Osteocyte (in vitro differentiated cells): ENCODE measurements around the gene ZNF292. TPM values are rescaled to one million over a fixed set of nuclear protein-coding genes. Genes with fewer than 3 reads are reported as not detected.
A peak's percentile ranks its signal among the peaks of the same experiment; 100 is the strongest.
"Not testable (repeated sequence)": the region's sequence is repeated elsewhere in the genome, so short reads cannot be mapped to it uniquely, and the experiment has no call there.

Experiments used
- DNase-seq: peaks from one replicate; pipeline ENCODE4 v3.0.0; 2021; ENCODE audit warnings: mixed read lengths; ENCODE audit not compliant: unreplicated experiment; ENCODE audit errors: extremely low spot score
- H3K27ac Mint-ChIP-seq: one replicate; pipeline ENCODE4 v1.8.0; 2021; ENCODE audit warnings: mild to moderate bottlenecking, mixed read lengths; ENCODE audit not compliant: unreplicated experiment
- H3K27me3 Mint-ChIP-seq: one replicate; pipeline ENCODE4 v1.8.0; 2021; ENCODE audit warnings: mixed read lengths; ENCODE audit not compliant: unreplicated experiment
- H3K36me3 Mint-ChIP-seq: one replicate; pipeline ENCODE4 v1.8.0; 2021; ENCODE audit warnings: mixed read lengths; ENCODE audit not compliant: unreplicated experiment
- H3K4me1 Mint-ChIP-seq: one replicate; pipeline ENCODE4 v1.8.0; 2021; ENCODE audit warnings: mixed read lengths; ENCODE audit not compliant: unreplicated experiment
- H3K4me3 Mint-ChIP-seq: one replicate; pipeline ENCODE4 v1.8.0; 2021; ENCODE audit warnings: mild to moderate bottlenecking, moderate library complexity, mixed read lengths; ENCODE audit not compliant: unreplicated experiment
- H3K9me3 Mint-ChIP-seq: one replicate; pipeline ENCODE4 v1.8.0; 2021; ENCODE audit warnings: mixed read lengths; ENCODE audit not compliant: unreplicated experiment
- CTCF ChIP-seq: fragments of 200-600 bp; sonication (generic); IDR thresholded peaks from 2 replicates; pipeline ENCODE4 v1.5.0; 2021; ENCODE audit warnings: antibody characterized with exemption, mild to moderate bottlenecking, moderate library complexity
- total RNA-seq: library from RNA; stranded (reverse); gene quantifications from 2 replicates; pipeline ENCODE4 v1.2.1, GENCODE V29; 2021

The ZNF292 gene
- total RNA-seq, 1 donor from 2014 or later = 38.8 TPM

GRCh38 chr6:87151781-87152525 is 3.4 kb upstream of the ZNF292 start:
- peaks cover 19% of the 10 kb centered on the region for H3K27me3 Mint-ChIP-seq
- H3K4me3 Mint-ChIP-seq = peak overlapping the region; percentile 62
- peaks cover 35% of the 10 kb centered on the region for H3K4me1 Mint-ChIP-seq
- H3K27ac Mint-ChIP-seq = peak overlapping the region; percentile 82
- DNase-seq = no peak
- peak; percentile 7 for TF ChIP-seq CTCF
- H3K36me3 Mint-ChIP-seq = no peaks in the 10 kb centered on the region
- H3K9me3 Mint-ChIP-seq = no peaks in the 10 kb centered on the region

- DNase-seq = no peak
- Mint-ChIP-seq H3K9me3 (no peaks in the 10 kb centered on the region), H3K4me3 (peak overlapping the region; percentile 62), H3K4me1 (peaks cover 39% of the 10 kb centered on the region), H3K27ac (peak overlapping the region; percentile 82), H3K36me3 (no peaks in the 10 kb centered on the region), H3K27me3 (peaks cover 16% of the 10 kb centered on the region)
- TF ChIP-seq CTCF = no peak
Observed at GRCh38 chr6:87152526-87152955, 2.8 kb upstream of the ZNF292 start.

- TF ChIP-seq CTCF = no peak
- Mint-ChIP-seq H3K4me3 (peak overlapping the region; percentile 93), H3K4me1 (peaks cover 44% of the 10 kb centered on the region), H3K27ac (peak overlapping the region; percentile 98), H3K27me3 (peaks cover 2% of the 10 kb centered on the region), H3K9me3 (no peaks in the 10 kb centered on the region), H3K36me3 (peaks cover 2% of the 10 kb centered on the region)
- no peak for DNase-seq
Observed at GRCh38 chr6:87154641-87154992, 748 bp upstream of the ZNF292 start.

GRCh38 chr6:87155842-87156815 is 764 bp downstream of the ZNF292 start:
- DNase-seq = peak; percentile 68
- Mint-ChIP-seq H3K36me3 (peaks cover 2% of the 10 kb centered on the region), H3K4me1 (peaks cover 44% of the 10 kb centered on the region)

GRCh38 chr6:87157596-87157995 is 2.2 kb downstream of the ZNF292 start:
- peaks cover 40% of the 10 kb centered on the region for H3K4me1 Mint-ChIP-seq
- H3K27ac Mint-ChIP-seq, H3K4me3 Mint-ChIP-seq, H3K36me3 Mint-ChIP-seq, H3K27me3 Mint-ChIP-seq, H3K9me3 Mint-ChIP-seq, DNase-seq: not testable (repeated sequence)

More at GRCh38 chr6:87155842-87156815, 764 bp downstream of the ZNF292 start:
- TF ChIP-seq CTCF = no peak
- Mint-ChIP-seq H3K4me3 (peak overlapping the region; percentile 93), H3K27me3 (no peaks in the 10 kb centered on the region), H3K9me3 (no peaks in the 10 kb centered on the region), H3K27ac (peak overlapping the region; percentile 98)
